Ovary (tissue), 9 donors: ENCODE data around the gene PTPN2. TPM values are rescaled to one million over a fixed set of nuclear protein-coding genes. Genes with fewer than 3 reads are reported as not detected.

Experiments
- DNase-seq, 5 donors: peaks; one replicate each; pipeline ENCODE4 v3.0.0-alpha.2; 2019 to 2020
- H3K27ac ChIP-seq, 2 donors: fragments of 200-600 bp; one replicate each; pipeline versions ENCODE4 v1.5.1 to v1.8.0; 2019 to 2022
- H3K27me3 ChIP-seq: fragments of 200-600 bp; one replicate; pipeline ENCODE4 v1.8.0; 2022
- H3K36me3 ChIP-seq: fragments of 200-600 bp; sonication (generic); one replicate; pipeline ENCODE4 v1.5.1; 2019
- H3K4me1 ChIP-seq: one replicate; pipeline ENCODE4 v1.8.1; 2013; ENCODE audit warnings: mild to moderate bottlenecking, moderate library complexity; ENCODE audit not compliant: insufficient read depth
- H3K4me3 ChIP-seq: fragments of 200-600 bp; sonication (generic); one replicate; pipeline ENCODE4 v1.5.1; 2017
- H3K9me3 ChIP-seq, 2 donors: fragments of 200-600 bp in 1 of 2; sonication (generic) in 1 of 2; one replicate each; pipeline versions ENCODE4 v1.5.1 to v1.8.1; 2013 to 2019; ENCODE audit warnings: mild to moderate bottlenecking in 1 of 2, moderate library complexity in 1 of 2
- CTCF ChIP-seq, 3 donors: fragments of 450-650 bp in 2 of 3; fragments of 200-600 bp in 1 of 3; IDR thresholded peaks; one replicate each; pipeline versions ENCODE4 v1.5.1 to v1.8.0; 2016 to 2022; ENCODE audit warnings: antibody characterized with exemption in 3 of 3, mild to moderate bottlenecking in 1 of 3
- EP300 ChIP-seq: sonication (generic); formaldehyde crosslinking; IDR thresholded peaks from one replicate; pipeline ENCODE4 v1.6.1; 2017; ENCODE audit warnings: antibody characterized with exemption
- POLR2A ChIP-seq: fragments of 450-650 bp; IDR thresholded peaks from one replicate; pipeline ENCODE4 v1.6.1; 2017; ENCODE audit warnings: antibody characterized with exemption, mild to moderate bottlenecking, moderate library complexity
- WGBS, 3 donors: extraction: QIAGEN DNeasy Blood & Tissue Kit in 1 of 3; methylation state at CpG; one replicate each; pipeline versions ENCODE4 v1.1.5 to v1.1.7; 2013 to 2017; 5-methylcytosine and 5-hydroxymethylcytosine counted together
- intact Hi-C, 4 donors: fragments of 100-400 bp; cut with DNase I; formaldehyde crosslinking; loops; one replicate each; pipeline versions ENCODE4 v1.11.0 to v1.15.1; 2022 to 2023
- polyA plus RNA-seq, 2 donors: library from polyadenylated mRNA; stranded (reverse); fragments of 200-250 nt in 1 of 2; fragments of 350-450 nt in 1 of 2; fragmentation: Illumina TruSeq in 1 of 2; extraction: RNeasy Lipid Tissue Mini Kit (QIAGEN cat#74804) in 1 of 2; gene quantifications; one replicate each; pipeline ENCODE4 v1.2.3, GENCODE V29; 2013 to 2014
- total RNA-seq, 7 donors: library from RNA; depleted of rRNA in 2 of 7; stranded (reverse); fragments of >200 nt in 2 of 7; fragmentation: NEBNext Ultra II Directional in 3 of 7; extraction: Animal tissue kit (Norgen Biotek cat#: 25700) in 3 of 7; gene quantifications; one replicate each; pipeline versions ENCODE4 v1.1.0 to v1.2.4, GENCODE V29; 2016 to 2023
- donor health status: DM: no; HTN: no; CAD: no; lungs with moderate emphysema.
- donor health status: DM: no; HTN: no; CAD: no.
- donor health status: Bipolar disorder and iron deficiency.
- donor health status: DM: yes; HTN: yes; CAD: no.
- donor health status: DM: no; HTN: no; CAD: no.
- donor health status: DM: yes; HTN: yes; CAD: no.

Gene PTPN2
- total and polyA plus RNA-seq, 9 donors, result 29.4 to 48.1 (median 36.2) TPM

GRCh38 chr18:12803069-12803936, 80.7 kb downstream of the PTPN2 start:
- H3K27ac ChIP-seq, result no peak overlapping the region
- 97 to 100% (median 99%) methylated on average over 1 of the region's 1 CpG for WGBS, 3 donors
- H3K9me3 ChIP-seq, result no peaks in the 10 kb centered on the region
- H3K4me1 ChIP-seq, result no peaks in the 10 kb centered on the region
- no peak for DNase-seq
- intact Hi-C loops, result no loop called here
- H3K4me3 ChIP-seq, result no peak overlapping the region
- TF ChIP-seq POLR2A, result no peak
- no peak for TF ChIP-seq EP300
- no peak for TF ChIP-seq CTCF (IDR thresholded peaks at IDR 0.05)
- H3K36me3 ChIP-seq, result no peaks in the 10 kb centered on the region
- no peaks in the 10 kb centered on the region for H3K27me3 ChIP-seq

GRCh38 chr18:12802538-12802937, 81.5 kb downstream of the PTPN2 start:
- Histone ChIP-seq H3K27me3 (no peaks in the 10 kb centered on the region), H3K4me3 (no peak overlapping the region), H3K27ac (no peak overlapping the region), H3K36me3 (no peaks in the 10 kb centered on the region), H3K4me1 (no peaks in the 10 kb centered on the region), H3K9me3 (no peaks in the 10 kb centered on the region)
- intact Hi-C loops, result no loop called here
- TF ChIP-seq EP300, result no peak
- TF ChIP-seq CTCF (IDR thresholded peaks at IDR 0.05), result no peak
- TF ChIP-seq POLR2A, result no peak
- no peak for DNase-seq
- 86 to 100% (median 95%) methylated on average over 1 of the region's 1 CpG for WGBS, 3 donors

- DNase-seq, result no peak
- H3K27ac ChIP-seq, result no peak overlapping the region
- H3K4me3 ChIP-seq, result no peak overlapping the region
- intact Hi-C loops, result no loop called here
- TF ChIP-seq POLR2A (no peak), EP300 (no peak), CTCF (IDR thresholded peaks at IDR 0.05) (no peak)
- WGBS, 3 donors, result 78 to 86% (median 84%) methylated on average over 3 of the region's 3 CpGs
- H3K27me3 ChIP-seq, result no peaks in the 10 kb centered on the region
- no peaks in the 10 kb centered on the region for H3K9me3 ChIP-seq
- no peaks in the 10 kb centered on the region for H3K36me3 ChIP-seq
- no peaks in the 10 kb centered on the region for H3K4me1 ChIP-seq
Measured at GRCh38 chr18:12796448-12796847, 87.6 kb downstream of the PTPN2 start.

GRCh38 chr18:12791610-12792009, 92.4 kb downstream of the PTPN2 start:
- no peaks in the 10 kb centered on the region for H3K27me3 ChIP-seq
- no peak for TF ChIP-seq EP300
- no peak for TF ChIP-seq POLR2A
- no peak for TF ChIP-seq CTCF (IDR thresholded peaks at IDR 0.05)
- DNase-seq, result no peak
- H3K4me3 ChIP-seq, result no peak overlapping the region
- H3K36me3 ChIP-seq, result no peaks in the 10 kb centered on the region
- intact Hi-C loops, result no loop called here
- no peak overlapping the region for H3K27ac ChIP-seq
- no peaks in the 10 kb centered on the region for H3K4me1 ChIP-seq
- WGBS, 3 donors, result 96 to 97% (median 97%) methylated on average over 5 of the region's 5 CpGs
- H3K9me3 ChIP-seq, result no peaks in the 10 kb centered on the region
